EL (cell line): ENCODE measurements around the gene AKT3.
"Not testable (repeated sequence)": the region's sequence is repeated elsewhere in the genome, so short reads cannot be mapped to it uniquely, and the experiment has no call there.

Source experiments
- DNase-seq: peaks from one replicate; pipeline ENCODE4 v3.0.0-alpha.2; 2016

AKT3 gene

DNA sequence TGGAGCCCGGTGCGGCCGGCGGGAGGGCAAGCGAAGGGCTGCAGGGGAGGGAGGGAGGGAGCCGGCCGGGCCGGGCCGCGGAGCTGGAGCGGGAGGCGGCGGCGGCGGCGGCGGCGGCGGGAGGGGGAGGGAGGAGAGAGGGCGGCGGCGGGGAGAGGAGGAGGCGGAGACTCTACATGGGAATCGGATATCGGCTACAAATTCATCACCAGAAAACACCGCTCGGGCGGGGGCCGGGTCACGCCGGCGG is at the start of gene AKT3:
Gene AKT3 (minus strand): TSS at position 42 of the 250 bp plus-strand sequence. CDS start 7,073 bp downstream, outside the sequence.
- DNase-seq: peak; percentile 88

DNA sequence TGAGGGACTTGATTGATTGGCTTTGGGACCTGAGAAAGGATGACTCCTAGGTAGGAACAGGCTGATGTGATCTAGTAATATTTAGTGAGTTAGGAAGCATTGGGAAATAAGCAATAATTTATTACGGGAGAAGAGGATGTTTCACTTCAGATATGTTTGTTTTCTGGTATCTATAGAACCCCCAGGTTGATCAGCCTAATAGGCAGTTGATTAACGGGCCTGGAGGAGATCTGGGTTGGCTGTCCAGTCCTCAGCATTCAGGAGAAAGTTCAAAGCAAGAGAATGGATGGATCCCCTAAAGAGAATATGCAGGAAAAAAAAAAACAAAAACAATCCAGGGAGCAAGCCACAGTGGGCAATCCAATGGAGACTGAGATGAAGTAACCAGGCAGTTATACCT is 48.2 kb upstream of the AKT3 start:
- no peak for DNase-seq

DNA sequence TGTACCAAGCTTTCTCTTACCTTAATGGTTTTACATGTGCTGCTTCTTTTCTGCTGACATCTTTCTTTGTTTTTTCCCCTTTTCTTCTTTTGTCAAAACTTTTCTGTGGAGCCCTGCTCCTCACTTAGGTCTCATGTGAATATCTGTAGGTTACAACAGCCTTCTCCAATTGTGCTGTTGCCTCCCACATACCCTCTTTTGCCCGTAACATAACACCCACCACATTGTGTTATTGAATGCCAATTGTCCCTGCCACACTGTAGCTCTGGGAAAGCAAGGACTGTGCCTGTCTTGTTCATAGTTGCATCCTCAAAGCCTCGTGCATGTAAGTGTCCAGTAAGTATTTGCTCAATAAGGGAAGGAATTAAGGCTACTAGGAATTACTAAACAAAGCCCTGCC is 46.3 kb upstream of the AKT3 start:
- DNase-seq: no peak

DNA sequence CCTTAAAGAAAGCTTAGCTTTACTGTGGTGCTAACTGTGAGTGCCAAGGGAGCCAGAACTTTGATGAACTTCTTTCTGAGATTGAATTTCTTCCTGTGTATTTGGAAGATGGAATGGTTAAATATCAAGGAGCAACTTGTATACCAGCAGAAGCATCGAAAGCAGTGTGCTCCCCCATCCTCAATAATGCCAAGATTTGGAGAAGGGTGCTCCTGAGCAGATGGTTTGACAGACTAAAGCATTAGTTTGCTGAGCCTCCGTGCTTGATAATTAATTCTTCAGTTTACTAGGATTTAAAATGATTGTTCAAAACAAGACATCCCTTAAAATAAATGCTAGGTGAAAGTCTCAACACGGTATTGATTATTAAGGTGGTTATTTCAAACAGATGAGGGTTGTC is 42.4 kb upstream of the AKT3 start:
- no peak for DNase-seq

DNA sequence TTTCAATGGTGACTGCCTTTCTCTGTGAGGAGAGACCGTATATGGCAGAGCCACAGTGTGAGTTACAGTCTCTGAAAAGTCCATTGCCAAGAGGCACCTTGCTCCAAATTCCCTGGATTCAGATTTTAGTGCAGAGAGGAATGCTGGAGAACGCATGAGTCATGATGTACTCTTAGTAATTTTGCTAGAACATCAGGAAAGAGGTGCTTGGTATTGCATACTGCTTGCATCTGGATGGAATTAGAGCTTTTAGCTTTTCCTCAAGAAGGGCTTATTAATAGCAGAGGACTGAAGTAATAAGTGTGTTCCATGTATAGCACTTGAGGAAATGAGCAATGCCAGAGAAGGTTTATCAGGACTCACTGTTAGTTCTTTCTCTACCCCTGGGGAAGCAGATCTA is 40.5 kb upstream of the AKT3 start:
- peak; percentile 69 for DNase-seq

DNA sequence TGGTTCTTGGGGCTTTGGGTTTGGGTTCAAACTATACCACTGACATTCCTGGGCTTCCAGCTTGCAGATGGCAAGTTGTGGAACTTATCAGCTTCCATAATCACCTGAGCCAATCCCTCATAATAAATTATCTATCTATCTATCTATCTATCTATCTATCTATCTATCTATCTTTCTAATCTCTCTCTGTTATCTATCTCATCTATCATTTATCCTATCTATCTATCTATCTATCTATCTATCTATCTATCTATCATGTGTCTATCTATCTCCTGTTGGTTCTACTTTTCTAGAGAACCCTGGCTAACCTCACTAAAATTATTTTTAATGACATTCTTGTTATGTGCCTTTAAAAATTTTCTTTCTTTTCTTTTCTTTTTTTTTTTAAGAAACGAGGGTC is 35.8 kb upstream of the AKT3 start:
- no peak for DNase-seq

DNA sequence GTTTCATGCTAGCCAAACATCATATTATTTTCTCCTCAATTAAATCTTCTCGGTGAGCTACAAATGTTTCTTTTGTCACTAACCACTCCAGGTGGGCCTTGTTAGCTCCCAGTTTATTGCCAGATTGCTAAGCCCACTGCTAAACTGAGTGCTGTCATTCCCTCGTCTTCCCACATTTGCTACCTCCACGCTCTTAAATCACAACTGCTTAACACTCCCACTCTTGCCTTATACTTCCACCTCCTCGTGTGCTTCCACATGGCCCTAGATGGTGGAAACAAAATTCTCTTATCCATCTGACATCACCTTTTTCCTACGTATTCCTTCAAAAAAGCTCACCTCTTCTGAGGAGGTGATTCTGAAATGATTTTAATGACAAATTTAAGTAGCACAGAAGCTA is 34.6 kb upstream of the AKT3 start:
- no peak for DNase-seq

DNA sequence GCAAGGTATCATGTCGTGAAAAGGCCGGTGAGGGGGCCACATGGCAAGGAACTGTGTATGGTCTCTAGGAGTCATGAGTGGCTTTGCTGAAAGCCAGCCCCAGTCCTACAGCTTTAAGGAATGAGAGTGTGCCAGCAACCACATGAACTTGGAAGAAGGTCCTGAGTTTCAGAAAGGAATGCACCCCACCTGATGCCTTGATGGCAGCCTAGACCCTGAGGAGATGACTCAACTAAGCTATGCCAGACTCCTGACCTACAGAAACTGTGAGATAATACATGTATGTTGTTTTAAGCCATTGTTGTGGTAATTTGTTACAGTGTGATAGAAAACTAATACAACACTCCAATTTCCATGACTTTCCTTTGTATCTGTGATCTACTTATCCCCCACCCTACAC is 33.5 kb upstream of the AKT3 start:
- DNase-seq: peak; percentile 76

DNA sequence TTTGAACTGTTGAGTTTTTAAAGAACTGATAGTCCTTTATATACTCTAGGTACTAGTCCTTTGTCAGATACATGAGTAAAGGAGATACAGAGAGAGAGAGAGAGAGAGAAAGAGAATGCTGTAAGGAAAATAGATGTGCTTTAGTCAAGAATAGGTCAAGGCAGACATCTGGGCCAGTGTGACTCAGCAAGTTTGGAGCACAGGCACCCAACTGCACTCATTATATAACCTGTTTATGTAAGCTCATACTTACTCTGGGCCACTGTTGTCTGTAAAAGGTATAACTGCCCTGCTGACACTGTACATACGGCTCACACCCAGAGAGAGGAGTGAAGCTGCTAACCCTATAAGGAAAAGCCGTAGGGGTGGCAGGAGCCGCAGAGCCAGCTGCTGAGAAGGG is 32.2 kb upstream of the AKT3 start:
- DNase-seq: peak; percentile 40

DNA sequence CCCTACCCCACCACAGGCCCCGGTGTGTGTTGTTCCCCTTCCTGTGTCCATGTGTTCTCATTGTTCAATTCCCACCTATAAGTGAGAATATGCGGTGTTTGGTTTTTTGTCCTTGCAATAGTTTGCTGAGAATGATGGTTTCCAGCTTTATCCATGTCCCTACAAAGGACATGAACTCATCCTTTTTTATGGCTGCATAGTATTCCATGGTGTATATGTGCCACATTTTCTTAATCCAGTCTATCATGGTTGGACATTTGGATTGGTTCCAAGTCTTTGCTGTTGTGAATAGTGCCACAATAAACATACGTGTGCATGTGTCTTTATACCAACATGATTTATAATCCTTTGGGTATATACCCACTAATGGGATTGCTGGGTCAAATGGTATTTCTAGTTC is 27.0 kb upstream of the AKT3 start:
- not testable (repeated sequence) for DNase-seq

DNA sequence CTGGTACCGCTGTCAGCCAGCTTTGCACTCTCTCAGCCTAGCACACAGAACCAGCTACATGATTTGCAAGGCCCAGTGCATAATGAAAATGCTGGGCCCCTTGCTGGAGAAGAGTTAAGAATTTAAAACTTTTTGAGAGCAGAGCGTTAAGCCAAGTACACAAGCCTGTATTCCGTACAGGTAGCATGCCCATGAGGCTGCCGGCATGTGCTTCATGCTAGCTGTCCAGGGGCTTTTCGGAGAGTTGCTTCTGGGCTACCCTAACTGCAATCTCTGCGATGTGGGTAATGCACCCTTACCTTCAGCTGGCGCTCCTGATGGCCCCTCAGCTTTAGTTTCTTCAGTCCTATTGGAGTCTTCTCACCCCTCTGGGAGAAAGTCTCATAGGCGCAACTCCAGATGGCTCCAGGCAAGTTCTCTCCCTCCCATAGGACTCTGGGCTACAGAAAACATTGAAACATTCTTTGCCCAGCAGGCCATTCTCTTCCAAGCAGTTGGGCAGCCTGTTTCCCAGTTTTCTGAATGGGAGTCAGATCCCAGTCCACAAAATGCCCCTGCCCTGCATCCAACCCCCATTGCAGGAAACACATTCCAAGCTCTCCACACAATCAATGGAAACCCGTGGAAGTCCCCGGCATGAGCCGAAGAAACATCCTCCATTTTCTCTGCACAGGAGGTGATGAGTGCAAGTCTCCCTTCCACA is 5.7 kb upstream of the AKT3 start:
- no peak for DNase-seq

DNA sequence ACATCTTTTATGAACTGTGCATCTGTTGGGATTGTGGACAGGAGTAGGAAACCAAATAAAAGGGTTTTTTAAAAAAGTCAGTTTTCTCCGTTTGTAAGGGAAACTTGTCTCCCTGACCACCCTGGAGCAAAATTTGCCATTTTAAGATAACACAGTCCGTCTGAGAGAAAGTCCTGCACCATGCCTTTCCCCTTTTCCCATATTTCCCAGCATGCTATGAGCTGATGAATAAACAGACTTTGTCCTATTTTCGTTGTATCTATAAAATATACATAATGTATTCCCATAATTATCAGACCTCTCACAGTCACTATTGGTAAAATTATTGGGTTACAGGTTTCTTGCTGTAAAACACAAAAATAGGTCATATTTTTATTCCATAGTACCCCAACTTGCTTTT is 1.7 kb upstream of the AKT3 start:
- no peak for DNase-seq

DNA sequence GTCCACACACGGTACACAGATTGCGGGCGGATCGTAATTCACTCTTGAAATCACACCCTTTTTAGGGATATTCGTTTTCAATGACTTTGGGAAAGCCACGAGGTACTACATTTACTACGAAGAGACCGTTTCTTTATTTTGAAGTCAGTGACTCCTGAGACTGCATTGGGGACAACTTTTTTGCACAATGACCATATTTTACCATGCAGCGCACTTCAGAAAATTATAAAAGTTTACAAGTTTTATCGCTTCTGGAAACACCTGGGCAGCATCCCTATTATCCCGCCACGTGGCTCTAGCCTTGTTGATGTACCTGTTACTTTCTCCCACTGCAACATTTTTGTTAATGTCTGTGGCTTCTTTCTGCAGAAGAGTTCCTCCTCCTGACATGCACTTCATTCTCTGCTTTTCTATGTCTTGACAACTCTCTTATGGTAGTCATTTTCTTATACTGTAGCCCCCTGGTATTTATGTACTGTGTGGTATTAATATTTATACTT is 1.3 kb upstream of the AKT3 start:
- DNase-seq: no peak

DNA sequence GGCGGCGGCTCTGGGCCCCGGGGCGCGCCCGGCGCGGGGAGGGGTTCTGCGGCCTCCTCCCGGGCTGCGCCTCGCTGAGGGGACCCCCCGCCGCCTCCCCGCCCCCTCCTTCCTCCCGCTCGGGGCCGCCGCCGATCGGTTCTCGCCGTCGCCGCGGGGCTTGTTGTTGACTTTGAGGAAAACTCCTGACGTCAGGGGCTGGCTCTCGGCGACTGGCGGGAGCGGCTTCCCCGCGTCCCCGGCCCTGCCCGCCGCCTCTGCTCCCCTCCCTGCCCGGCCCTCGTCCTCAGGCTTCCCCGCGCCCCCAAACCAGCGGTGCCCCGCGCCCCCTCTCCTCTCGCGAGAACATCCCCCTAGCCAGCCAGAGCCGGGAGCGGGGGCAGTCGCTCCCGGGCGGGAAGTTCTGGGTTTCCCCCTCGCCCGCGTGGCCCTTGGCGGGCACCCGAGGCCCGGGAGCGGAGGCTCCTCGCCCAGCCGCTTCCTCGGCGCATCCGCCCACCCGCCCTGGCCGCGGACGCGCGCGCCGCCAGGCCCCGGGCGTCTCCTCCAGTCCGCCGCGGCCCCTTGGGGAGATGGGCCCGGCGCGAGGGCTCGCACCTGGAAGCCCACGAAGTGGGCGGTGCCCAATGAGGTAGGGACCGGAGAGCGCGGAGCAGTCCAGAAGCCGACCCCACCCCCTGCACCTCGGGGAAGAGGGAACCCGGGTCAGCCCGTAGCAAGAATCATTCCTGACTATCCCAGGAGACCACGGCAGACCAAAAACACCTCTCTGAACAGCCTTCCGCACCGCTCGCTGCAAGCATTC is 611 bp upstream of the AKT3 start:
- DNase-seq: peak; percentile 87

DNA sequence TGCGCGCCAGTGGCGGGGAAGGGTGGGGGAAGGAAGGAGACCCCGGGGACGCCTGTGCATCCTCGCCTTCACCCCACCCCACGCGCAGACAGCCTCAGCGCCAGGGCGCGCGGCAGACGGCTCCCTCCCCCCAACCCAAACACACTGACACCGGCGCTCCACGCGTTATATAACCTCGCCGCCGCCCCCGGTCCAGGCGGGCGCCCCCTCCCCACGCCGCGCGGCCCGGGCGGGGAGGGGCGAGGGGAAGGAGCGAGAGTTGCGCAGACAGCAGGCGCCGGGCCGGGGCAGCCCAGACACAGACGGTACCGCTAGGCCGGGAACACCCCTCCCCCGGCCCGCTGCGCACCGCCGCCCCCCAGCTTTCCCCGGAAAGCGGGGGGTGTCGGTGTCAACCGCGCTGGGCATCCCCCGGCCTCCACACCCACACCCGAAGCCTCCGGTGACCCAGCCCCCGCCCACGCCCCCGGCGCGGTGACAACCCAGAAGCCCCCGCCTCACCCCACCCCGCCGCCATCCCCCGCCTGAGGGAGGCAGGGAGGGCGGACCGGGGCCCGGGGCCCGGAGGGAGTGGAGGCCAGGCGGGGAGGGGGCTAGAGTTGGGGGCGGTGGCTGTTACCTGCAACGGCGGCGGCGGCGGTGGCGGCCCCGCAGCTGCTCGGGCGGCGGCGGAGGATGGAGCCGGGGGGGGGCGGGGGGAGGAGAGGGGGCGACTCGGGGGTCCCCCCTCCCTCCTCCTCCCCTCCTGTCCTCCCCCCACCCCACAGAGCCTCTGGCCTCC is 432 bp downstream of the AKT3 start:
- no peak for DNase-seq

DNA sequence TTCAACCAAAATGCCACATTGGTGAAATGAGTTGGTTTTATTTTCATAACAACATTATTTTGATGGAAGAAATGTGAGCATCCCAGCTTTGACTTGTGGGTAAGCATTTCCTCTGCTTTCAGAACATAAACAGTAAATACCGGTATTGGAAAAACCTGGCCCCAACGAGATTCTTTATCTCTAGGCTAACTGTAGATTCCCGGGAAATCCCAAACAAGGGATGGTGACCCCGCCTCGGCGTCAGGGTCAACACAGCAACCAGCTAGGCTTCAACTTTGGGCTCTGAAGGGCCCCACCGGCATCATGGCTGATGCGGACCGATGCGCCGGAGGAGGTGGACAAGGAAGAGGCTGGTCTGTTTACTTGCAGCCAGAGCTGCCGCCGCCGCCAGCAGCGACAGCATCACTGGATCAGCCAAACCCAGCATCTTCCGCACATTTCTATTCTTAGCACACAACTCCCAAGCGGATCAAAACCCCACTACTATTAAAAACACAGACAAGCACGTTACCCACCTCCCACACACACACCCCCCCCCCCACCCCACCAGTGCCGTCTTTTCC is 1.1 kb downstream of the AKT3 start:
- DNase-seq: peak; percentile 69

DNA sequence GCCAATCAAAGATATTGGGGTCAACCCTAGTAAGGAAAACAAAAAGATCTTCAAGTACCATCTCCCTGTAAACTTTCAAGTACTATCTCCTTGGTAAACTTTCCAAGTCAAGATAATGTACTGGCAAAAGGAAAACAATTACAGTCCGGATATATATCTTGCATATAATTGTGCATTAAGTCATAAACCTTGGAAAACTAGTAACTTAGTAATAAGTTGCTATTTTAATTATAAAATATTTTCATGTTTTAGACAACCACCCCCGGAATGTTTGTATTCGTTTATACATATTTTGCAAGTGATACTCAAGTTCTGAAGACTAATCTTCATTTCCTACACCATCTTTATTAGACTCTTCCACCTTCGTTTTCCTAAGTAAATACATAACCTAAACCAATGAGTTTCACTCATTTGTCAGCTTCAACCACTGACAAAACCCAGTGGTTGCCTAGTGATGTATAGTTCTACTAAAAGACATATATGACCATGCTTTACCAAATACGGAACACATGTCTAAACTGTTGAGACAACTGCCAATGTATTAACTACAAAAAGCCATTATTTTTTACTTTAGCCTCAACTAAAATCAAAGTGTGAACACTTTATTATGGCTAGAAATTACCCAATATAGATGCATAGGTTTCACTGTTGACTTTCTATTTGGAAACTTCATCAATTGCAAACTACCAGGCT is 1.7 kb downstream of the AKT3 start:
- no peak for DNase-seq

DNA sequence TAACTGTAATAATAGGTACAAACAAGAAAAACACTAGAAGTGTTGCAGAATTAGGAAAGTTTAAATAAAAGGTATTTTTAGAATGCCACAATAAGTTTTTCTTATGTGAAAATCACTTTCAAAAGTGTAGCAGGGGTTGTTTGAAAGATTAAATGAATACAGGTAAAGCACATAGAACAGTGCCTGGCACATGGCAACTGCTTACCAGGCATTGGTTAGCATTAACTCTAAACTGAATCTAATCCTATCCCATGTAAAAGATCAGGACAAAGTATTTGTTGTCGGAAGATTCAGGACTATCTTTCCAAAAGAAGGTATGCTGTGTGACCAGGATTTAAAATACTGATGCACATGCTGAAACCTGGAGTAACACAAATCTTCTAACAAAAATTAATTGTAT is 3.3 kb downstream of the AKT3 start:
- DNase-seq: no peak

DNA sequence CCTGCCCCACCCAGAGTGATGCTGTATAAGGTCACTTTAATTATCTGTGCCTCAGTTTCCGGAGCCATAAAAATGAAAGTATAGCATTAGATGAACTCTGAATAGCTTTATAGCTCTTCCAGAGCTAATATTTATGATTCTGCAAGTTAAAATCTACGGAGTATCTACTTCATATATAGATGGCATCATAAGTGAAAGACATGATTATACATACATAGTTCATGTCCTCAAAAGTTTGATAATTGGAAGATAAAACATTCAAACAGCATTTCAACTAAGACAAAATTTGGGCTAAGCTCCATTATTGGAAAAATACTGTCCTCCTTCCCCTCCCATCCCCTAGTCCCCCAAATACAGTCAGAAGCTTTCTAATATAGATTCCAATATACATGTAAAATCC is 4.2 kb downstream of the AKT3 start:
- DNase-seq: no peak

DNA sequence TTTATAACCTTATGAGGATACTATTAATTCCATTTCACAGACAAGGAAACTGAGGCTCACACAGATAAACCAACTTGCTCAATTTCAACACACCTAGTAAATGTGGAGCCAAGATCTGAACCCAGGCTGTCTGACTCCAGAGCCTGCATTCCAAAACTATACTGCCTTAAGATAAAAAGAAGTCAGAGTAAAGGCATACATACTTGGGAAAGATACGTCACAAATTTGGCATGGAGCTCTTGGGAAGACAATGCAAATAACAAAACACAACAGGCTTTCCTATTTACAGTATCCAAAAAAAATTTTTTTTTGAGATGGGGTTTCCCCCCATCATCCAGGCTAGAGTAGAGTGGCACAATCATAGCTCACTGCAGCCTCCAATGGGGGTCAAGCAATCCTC is 5.9 kb downstream of the AKT3 start:
- DNase-seq: no peak

DNA sequence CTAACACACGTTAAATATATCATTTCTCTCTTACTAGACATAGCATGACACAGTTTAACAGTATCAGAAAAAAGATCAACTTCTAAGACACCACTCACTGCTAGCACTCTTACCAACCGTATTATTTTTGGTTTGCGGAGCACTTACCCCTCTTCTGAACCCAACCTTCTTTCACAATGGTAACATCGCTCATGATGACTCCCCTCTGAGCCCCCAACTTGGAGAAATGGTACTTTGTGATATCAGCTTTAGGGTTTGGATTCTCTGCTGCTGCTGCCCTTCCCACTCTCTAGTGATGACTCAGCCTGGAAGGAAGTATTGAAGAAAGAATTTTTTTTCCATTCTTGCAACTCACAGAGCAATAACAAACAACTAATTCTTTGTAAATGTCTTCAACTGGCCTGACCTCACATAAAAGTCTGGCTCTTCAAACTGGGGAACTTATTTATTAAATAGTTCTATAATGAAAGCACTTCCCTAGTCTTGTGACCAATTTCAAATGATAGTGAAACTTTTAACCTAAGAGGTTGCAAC is 7.0 kb downstream of the AKT3 start:
- DNase-seq: peak; percentile 83

DNA sequence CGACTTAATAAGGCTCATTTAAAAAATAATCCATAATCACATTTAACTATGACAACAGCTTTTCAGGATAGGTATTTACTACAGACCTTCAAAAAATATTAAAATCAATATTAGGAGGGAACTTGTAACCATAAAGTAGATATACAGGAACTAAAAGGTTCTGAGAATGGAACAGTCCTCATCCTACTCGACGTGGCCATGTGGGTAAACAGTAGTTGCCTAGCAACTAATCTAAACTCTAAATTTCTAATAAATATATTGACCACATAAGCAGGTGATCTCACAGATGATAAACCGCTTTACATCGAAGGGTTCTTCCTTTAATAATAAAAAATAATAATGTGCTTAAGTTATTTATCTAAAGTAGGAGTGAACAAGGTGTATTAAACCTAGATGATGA is 7.9 kb downstream of the AKT3 start:
- DNase-seq: no peak

DNA sequence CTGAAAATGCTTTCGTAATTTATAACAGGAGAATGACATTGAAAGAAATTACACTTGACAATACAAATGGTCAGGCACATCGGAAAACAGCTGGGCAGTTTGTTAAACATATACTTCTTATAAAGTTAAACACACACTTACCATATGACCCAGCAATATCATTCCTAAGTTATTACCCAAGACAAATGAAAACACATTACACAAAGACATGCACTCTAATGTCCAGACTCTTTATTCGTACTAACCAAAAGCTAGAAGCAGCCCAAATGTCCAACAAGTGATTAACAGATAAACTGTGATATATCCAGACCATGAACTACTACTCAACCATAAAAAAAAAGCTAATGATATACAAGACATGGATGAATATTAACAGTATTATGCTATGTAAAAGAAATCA is 8.5 kb downstream of the AKT3 start:
- DNase-seq: peak; percentile 59
